Measurements from ENCODE around the gene ZC3H18.

The ZC3H18 gene

GRCh38 chr16:88543230-88543813 lies 26.9 kb upstream of the ZC3H18 start:
- no peak for DNase-seq (ENCODE audit: low read depth)
- H3K4me3 ChIP-seq (ENCODE audit: low read depth, low read length) = no peak overlapping the region
- TF ChIP-seq POLR2A (IDR thresholded peaks at IDR 0.05; ENCODE audit: extremely low read depth, insufficient read length) (no peak), CTCF (IDR thresholded peaks at IDR 0.05; ENCODE audit: low read depth, low read length) (no peak), MAX (IDR thresholded peaks at IDR 0.05; ENCODE audit: low read depth, low read length) (no peak), MYC (IDR thresholded peaks at IDR 0.05; ENCODE audit: low read depth, low read length) (no peak)

- no peak for DNase-seq (ENCODE audit: low read depth)
- TF ChIP-seq MAX (IDR thresholded peaks at IDR 0.05; ENCODE audit: low read depth, low read length) = no peak
- no peak overlapping the region for H3K4me3 ChIP-seq (ENCODE audit: low read depth, low read length)
Measured at GRCh38 chr16:88545781-88546180, 24.4 kb upstream of the ZC3H18 start.

GRCh38 chr16:88548131-88548874 lies 21.9 kb upstream of the ZC3H18 start:
- TF ChIP-seq POLR2A (IDR thresholded peaks at IDR 0.05; ENCODE audit: extremely low read depth, insufficient read length) (no peak), MAX (IDR thresholded peaks at IDR 0.05; ENCODE audit: low read depth, low read length) (no peak), CTCF (IDR thresholded peaks at IDR 0.05; ENCODE audit: low read depth, low read length) (no peak), MYC (IDR thresholded peaks at IDR 0.05; ENCODE audit: low read depth, low read length) (no peak)
- peak; percentile 63 for DNase-seq (ENCODE audit: low read depth)
- H3K4me3 ChIP-seq (ENCODE audit: low read depth, low read length) = no peak overlapping the region

GRCh38 chr16:88548985-88549384 lies 21.2 kb upstream of the ZC3H18 start:
- H3K4me3 ChIP-seq (ENCODE audit: low read depth, low read length) = no peak overlapping the region

GRCh38 chr16:88549671-88550245 lies 20.4 kb upstream of the ZC3H18 start:
- TF ChIP-seq MYC (IDR thresholded peaks at IDR 0.05; ENCODE audit: low read depth, low read length) (no peak), MAX (IDR thresholded peaks at IDR 0.05; ENCODE audit: low read depth, low read length) (no peak), POLR2A (IDR thresholded peaks at IDR 0.05; ENCODE audit: extremely low read depth, insufficient read length) (no peak)
- no peak for DNase-seq (ENCODE audit: low read depth)

More at GRCh38 chr16:88548985-88549384, 21.2 kb upstream of the ZC3H18 start:
- TF ChIP-seq CTCF (IDR thresholded peaks at IDR 0.05; ENCODE audit: low read depth, low read length) (no peak), POLR2A (IDR thresholded peaks at IDR 0.05; ENCODE audit: extremely low read depth, insufficient read length) (no peak), MAX (IDR thresholded peaks at IDR 0.05; ENCODE audit: low read depth, low read length) (no peak), MYC (IDR thresholded peaks at IDR 0.05; ENCODE audit: low read depth, low read length) (no peak)
- no peak for DNase-seq (ENCODE audit: low read depth)

GRCh38 chr16:88550246-88550661 lies 19.9 kb upstream of the ZC3H18 start:
- no peak overlapping the region for H3K4me3 ChIP-seq (ENCODE audit: low read depth, low read length)
- DNase-seq (ENCODE audit: low read depth) = peak; percentile 56
- TF ChIP-seq MAX (IDR thresholded peaks at IDR 0.05; ENCODE audit: low read depth, low read length) (no peak), MYC (IDR thresholded peaks at IDR 0.05; ENCODE audit: low read depth, low read length) (no peak), CTCF (IDR thresholded peaks at IDR 0.05; ENCODE audit: low read depth, low read length) (no peak), POLR2A (IDR thresholded peaks at IDR 0.05; ENCODE audit: extremely low read depth, insufficient read length) (no peak)

More at GRCh38 chr16:88549671-88550245, 20.4 kb upstream of the ZC3H18 start:
- H3K4me3 ChIP-seq (ENCODE audit: low read depth, low read length) = no peak overlapping the region

Measured in NB4 (cell line).